Right lobe of liver (tissue), 6 donors: ENCODE results near the gene AMDHD1. TPM values are rescaled to one million over a fixed set of nuclear protein-coding genes. Genes with fewer than 3 reads are reported as not detected.

ENCODE experiments used
- ATAC-seq, 4 donors: fragments of 200-7000 bp; cut with Tn5 transposase; one replicate each; pipeline ENCODE4 v1.9.1; 2020; ENCODE audit warnings: mild to moderate bottlenecking in 4 of 4, moderate library complexity in 4 of 4
- DNase-seq, 3 donors: peaks; one replicate each; pipeline ENCODE4 v3.0.0-alpha.2; 2020
- H3K27ac ChIP-seq, 3 donors: fragments of 200-600 bp; one replicate each; pipeline ENCODE4 v1.8.0; 2022
- H3K27me3 ChIP-seq, 2 donors: fragments of 200-600 bp; one replicate each; pipeline ENCODE4 v1.8.0; 2022
- H3K36me3 ChIP-seq, 4 donors: fragments of 200-600 bp; sonication (generic) in 1 of 4; one replicate each; pipeline versions ENCODE4 v1.5.1 to v1.8.0; 2017 to 2022; ENCODE audit warnings: control low read depth in 1 of 4
- H3K4me1 ChIP-seq, 4 donors: fragments of 200-600 bp; sonication (generic) in 1 of 4; one replicate each; pipeline versions ENCODE4 v1.5.1 to v1.8.0; 2017 to 2022; ENCODE audit warnings: control low read depth in 1 of 4
- H3K4me3 ChIP-seq, 3 donors: fragments of 200-600 bp; one replicate each; pipeline ENCODE4 v1.8.0; 2022
- H3K9me3 ChIP-seq, 4 donors: fragments of 200-600 bp; sonication (generic) in 1 of 4; one replicate each; pipeline versions ENCODE4 v1.5.1 to v1.8.0; 2017 to 2022; ENCODE audit warnings: control low read depth in 1 of 4
- CTCF ChIP-seq, 4 donors: fragments of 200-600 bp in 3 of 4; fragments of 450-650 bp in 1 of 4; IDR thresholded peaks; one replicate each; pipeline versions ENCODE4 v1.5.1 to v1.8.0; 2016 to 2022; ENCODE audit warnings: antibody characterized with exemption in 4 of 4, mild to moderate bottlenecking in 2 of 4
- POLR2A ChIP-seq: fragments of 450-650 bp; IDR thresholded peaks from one replicate; pipeline ENCODE4 v1.6.1; 2017; ENCODE audit warnings: antibody characterized with exemption, mild to moderate bottlenecking
- WGBS: methylation state at CpG from one replicate; pipeline ENCODE4 v1.1.6; 2018; ENCODE audit warnings: low coverage, low lambda C conversion rate; ENCODE audit not compliant: insufficient coverage; ENCODE audit errors: missing lambda C conversion rate; 5-methylcytosine and 5-hydroxymethylcytosine counted together
- intact Hi-C, 2 donors: fragments of 100-400 bp; cut with DNase I; formaldehyde crosslinking; loops; one replicate each; pipeline versions ENCODE4 v1.11.2 to v1.14.1; 2022
- total RNA-seq, 6 experiments: library from RNA; depleted of rRNA in 2 of 6; stranded (reverse); fragments of >200 nt in 2 of 6; fragmentation: NEBNext Ultra II Directional in 3 of 6; extraction: Animal tissue kit (Norgen Biotek cat#: 25700) in 3 of 6; gene quantifications; one replicate each; pipeline versions ENCODE4 v1.1.0 to v1.2.4, GENCODE V29; 2016 to 2023
- donor health status: DM: no; HTN: yes; CAD: no.
- donor health status: DM: no; HTN: no; CAD: no.
- donor health status: DM: no; HTN: no; CAD: no.
- donor health status: DM: no; HTN: yes; CAD: no.
- donor health status: DM: no; HTN: yes; CAD: no.

The AMDHD1 gene
- total RNA-seq, 6 experiments from 2014 or later, result 41.4 to 97.8 (median 69.1) TPM

- intact Hi-C loops, result loop anchor here in 1 of 2 donors (5.0 to 10.0 kb wide), 2 partner anchors 81 to 434 kb away; no protein-coding TSS in a partner anchor
These were observed 55.6 kb downstream of the AMDHD1 start for GRCh38 chr12:95998611-95999286.

GRCh38 chr12:95999484-95999883 lies 56.4 kb downstream of the AMDHD1 start:
- no peak for TF ChIP-seq POLR2A
- peak in 1 of 4 donors; percentile 17 for TF ChIP-seq CTCF (IDR thresholded peaks at IDR 0.05)
- H3K27ac ChIP-seq, result peak overlapping the region in 1 of 3 donors; percentile 13
- DNase-seq, result no peak
- no peaks in the 10 kb centered on the region for H3K27me3 ChIP-seq
- no peaks in the 10 kb centered on the region for H3K9me3 ChIP-seq
- intact Hi-C loops, result loop anchor here in 1 of 2 donors (5.0 to 10.0 kb wide), 2 partner anchors 82 to 435 kb away; no protein-coding TSS in a partner anchor
- WGBS, result 41% methylated on average over 4 of the region's 5 CpGs
- no peak overlapping the region for H3K4me3 ChIP-seq
- H3K4me1 ChIP-seq, result peaks cover 0 to 24% (median 3%) of the 10 kb centered on the region in 4 donors
- peak; percentile 3 to 6 (median 5) for ATAC-seq
- peaks cover 0 to 25% (median 6%) of the 10 kb centered on the region in 4 donors for H3K36me3 ChIP-seq

More at GRCh38 chr12:95998611-95999286, 55.6 kb downstream of the AMDHD1 start:
- Histone ChIP-seq H3K4me3 (no peak overlapping the region), H3K27ac (peak overlapping the region in 2 of 3 donors; percentile 2 to 82), H3K36me3 (peaks cover 0 to 26% (median 6%) of the 10 kb centered on the region in 4 donors), H3K9me3 (no peaks in the 10 kb centered on the region), H3K27me3 (no peaks in the 10 kb centered on the region), H3K4me1 (peaks cover 0 to 24% (median 3%) of the 10 kb centered on the region in 4 donors)
- WGBS, result 3% methylated on average over 7 of the region's 7 CpGs
- DNase-seq (peak in 1 of 3 donors; percentile 67), ATAC-seq (peak; percentile 62 to 79 (median 68))
- no peak for TF ChIP-seq POLR2A
- peak; percentile 71 to 78 (median 74) for TF ChIP-seq CTCF (IDR thresholded peaks at IDR 0.05)

- ATAC-seq (no peak), DNase-seq (no peak)
- 81% methylated on average over 5 of the region's 5 CpGs for WGBS
- H3K27ac ChIP-seq, result no peak overlapping the region
- intact Hi-C loops, result no loop called here
- peaks cover 0 to 39% (median 8%) of the 10 kb centered on the region in 4 donors for H3K36me3 ChIP-seq
- no peak for TF ChIP-seq POLR2A
- no peak for TF ChIP-seq CTCF (IDR thresholded peaks at IDR 0.05)
- H3K4me1 ChIP-seq, result peaks cover 0 to 24% (median 3%) of the 10 kb centered on the region in 4 donors
- H3K27me3 ChIP-seq, result no peaks in the 10 kb centered on the region
- no peak overlapping the region for H3K4me3 ChIP-seq
- no peaks in the 10 kb centered on the region for H3K9me3 ChIP-seq
These were observed 57.7 kb downstream of the AMDHD1 start for GRCh38 chr12:96000858-96001257.

GRCh38 chr12:96006727-96007126 lies 63.6 kb downstream of the AMDHD1 start:
- intact Hi-C loops, result no loop called here
- Histone ChIP-seq H3K4me1 (no peaks in the 10 kb centered on the region), H3K27me3 (no peaks in the 10 kb centered on the region), H3K4me3 (no peak overlapping the region), H3K9me3 (no peaks in the 10 kb centered on the region), H3K36me3 (peaks cover 0 to 94% (median 13%) of the 10 kb centered on the region in 4 donors), H3K27ac (no peak overlapping the region)
- ATAC-seq (no peak), DNase-seq (no peak)
- TF ChIP-seq POLR2A, result no peak
- TF ChIP-seq CTCF (IDR thresholded peaks at IDR 0.05), result no peak
- 100% methylated on average over 1 of the region's 1 CpG for WGBS
